HG02840 (cell line): Measurements from ENCODE around the gene RGS7.

Experiments used
- ATAC-seq: cut with Tn5 transposase; IDR thresholded peaks from one replicate; pipeline ENCODE4 v1.9.1; 2021; ENCODE audit warnings: mild to moderate bottlenecking, moderate library complexity, moderate number of reproducible peaks; ENCODE audit not compliant: unreplicated experiment, low FRiP score

Gene RGS7

DNA sequence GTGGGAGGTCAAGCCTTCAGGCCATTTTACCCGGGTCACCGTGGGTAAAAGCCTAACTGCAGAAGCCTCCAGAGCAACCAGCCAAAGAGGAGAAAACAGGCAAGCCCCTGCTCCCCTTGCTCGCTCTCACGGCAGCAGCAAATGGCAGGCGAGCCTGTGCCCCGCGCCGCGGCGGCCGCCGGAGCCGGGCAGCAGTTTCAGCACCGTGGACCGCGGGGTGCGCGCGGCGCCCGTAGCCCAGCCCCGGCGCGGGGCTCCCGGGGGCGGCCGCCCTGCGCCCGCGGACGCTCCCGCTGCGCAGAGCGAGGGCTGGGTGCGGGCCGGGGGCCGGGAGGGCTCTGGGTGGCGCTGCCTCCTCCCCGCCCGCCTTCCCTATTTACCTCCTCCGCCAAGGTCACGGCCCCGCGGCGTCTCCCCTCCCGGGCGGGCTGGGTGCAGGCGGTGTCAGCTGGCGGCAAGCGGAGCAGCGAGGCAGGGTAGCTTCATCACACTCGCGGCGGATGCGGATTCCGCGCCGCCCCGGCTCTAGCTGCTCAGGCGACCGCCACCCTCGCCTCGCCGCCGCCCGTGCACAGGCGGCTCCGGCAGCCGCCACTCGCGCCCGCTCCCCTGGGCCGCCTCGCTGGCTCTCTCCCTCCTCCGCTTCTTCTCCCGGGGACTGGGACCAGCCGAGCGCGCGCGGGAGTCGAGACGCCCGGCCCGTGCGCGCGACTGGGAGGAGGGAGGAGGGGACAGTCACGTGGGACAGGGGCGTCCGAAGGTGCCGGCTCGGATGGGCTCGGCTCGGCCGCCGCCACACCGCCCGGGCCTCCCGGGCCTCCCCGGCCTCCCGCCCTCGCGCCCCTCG lies at the start of gene RGS7:
Gene RGS7 (minus strand): TSS at position 687 of the 847 bp plus-strand sequence.
- ATAC-seq, result no peak

- no peak for ATAC-seq
Measured at GRCh38 chr1:241406421-241406820, 49.4 kb upstream of the RGS7 start.

GRCh38 chr1:241401156-241401555 lies 44.2 kb upstream of the RGS7 start:
- no peak for ATAC-seq

DNA sequence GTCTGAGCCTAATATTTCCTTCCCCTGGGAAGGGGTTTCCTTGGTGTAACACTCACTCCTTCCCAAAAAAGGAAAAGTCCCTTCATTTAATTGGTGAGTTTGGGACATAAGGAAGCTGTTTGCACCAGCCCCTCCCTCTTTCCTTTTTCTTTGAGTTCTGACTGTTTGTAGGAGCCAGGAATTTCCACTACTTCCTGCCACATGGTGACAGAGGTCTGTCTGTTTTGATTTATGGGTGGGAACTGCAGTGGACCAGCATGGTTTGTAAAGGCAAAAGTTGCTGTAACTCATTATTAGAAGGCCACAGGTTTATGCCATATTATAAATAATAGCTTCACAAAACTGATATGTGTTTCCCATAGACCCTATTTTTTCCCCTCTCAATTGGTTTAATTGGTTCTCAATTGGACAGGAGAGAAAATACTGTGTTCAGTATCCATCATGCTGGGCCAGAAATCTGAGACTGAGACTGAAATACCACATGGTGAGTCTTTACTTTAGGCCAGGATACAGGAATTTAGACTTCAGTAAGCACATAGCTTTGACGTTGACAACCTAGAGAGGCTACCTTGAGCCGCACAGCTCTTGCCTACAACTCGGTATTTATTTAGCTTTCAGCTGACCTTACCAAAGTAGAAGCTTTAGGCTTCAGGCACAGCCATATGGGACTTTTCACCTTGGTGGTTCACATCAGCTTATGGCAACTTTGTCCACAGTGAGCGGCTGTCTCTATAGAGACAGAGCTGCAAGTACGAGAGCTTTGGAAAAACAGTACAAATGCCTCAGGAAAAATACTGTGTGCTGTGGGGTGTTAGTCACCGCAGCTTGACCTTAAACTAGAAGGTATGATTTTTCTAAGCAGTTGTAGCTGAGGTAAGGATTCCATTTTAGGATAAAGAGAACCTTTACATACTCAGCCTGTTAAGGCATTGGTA lies 40.0 kb upstream of the RGS7 start:
- no peak for ATAC-seq

DNA sequence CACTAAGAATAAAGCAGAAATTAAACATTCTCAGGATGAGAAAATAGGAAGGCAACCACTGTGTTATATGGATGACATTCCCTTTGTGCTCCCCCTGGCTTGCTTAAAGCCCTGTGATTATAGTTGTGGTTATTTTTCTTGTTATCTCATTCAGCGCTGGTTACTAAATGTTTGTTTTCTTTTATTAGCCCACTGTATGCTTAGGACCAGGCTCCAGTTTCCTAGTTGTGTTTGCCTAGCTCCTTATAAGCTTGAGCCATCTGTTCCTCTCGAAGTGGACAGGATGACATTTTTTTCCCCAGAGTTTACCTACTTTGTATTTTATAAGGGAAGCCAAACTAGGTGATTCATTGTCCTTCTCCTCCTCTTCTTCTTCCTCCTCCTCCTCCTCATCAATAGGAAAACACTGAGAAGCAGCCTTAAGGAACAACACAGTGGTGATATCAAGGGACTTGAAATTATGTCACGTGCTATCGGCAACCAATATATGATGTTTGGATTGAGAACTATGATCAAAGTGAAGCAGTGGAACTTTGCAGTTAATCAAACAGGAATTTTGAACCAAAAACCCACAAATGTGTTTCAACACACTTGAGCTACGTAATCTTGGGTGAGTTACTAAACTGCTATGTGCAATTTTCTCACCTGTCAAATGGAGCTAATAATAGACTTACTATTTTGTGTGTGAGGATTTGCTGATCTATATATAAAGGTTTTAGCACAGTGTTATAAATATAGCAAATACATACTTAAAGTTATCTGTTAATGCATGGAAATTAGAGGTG lies 35.1 kb upstream of the RGS7 start:
- ATAC-seq, result no peak

DNA sequence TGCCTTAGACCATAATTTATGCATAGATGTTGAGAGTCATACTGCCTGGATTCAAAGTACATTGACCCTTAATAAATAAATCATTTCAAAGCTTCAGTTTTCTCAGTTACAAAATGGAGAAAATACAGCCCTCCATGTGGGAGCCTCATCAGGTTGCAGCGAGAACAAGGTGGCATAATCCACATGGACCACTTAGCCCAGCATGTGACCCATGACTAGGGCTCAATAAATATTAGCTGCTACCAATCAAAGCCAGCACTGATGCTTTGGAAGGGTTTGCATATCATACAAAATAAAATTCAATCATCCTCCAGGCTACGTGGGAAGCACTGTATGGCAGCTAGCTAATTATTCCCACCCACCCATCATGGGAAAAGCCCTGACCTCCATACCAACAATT lies 33.5 kb upstream of the RGS7 start:
- ATAC-seq, result no peak

DNA sequence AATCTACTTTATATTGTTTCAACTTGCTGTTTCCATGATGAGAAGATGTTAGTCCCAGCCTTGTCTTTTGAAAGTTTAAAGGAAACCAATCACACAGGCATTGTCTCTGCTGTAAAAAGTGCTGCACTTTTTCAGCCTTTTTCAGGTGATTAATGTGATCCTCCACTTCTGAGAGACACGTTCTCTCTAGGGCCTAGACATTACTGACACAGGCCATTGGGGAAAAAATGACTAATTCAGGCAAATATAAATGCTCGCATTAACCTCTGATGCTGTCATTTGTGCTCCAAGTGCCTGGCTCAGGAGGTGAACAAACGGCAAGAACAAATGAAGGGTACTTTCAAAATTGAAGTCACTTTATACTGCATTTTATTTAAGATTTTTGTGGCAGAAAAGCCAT lies 32.4 kb upstream of the RGS7 start:
- ATAC-seq, result no peak

DNA sequence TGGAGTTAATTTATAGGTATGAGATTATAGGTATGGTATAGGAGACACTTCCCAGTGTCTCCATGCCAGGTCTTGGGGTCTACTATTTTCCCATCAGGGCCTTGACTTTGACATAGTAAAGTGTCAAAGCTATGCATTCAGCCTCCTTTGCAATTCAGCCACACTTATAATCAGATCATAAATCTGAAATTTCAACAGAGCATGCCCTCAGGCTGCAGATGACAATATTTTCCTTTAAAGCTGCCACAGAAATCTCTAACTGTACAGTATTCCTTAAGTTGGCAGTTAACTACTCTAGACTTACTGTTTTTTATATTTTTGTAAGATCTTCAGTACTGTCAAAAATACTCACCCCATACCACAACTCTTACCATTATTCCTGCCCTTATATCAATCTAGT lies 30.2 kb upstream of the RGS7 start:
- ATAC-seq, result no peak

- no peak for ATAC-seq
Measured at GRCh38 chr1:241376701-241377100, 19.7 kb upstream of the RGS7 start.

GRCh38 chr1:241375886-241376285 lies 18.9 kb upstream of the RGS7 start:
- ATAC-seq, result no peak

DNA sequence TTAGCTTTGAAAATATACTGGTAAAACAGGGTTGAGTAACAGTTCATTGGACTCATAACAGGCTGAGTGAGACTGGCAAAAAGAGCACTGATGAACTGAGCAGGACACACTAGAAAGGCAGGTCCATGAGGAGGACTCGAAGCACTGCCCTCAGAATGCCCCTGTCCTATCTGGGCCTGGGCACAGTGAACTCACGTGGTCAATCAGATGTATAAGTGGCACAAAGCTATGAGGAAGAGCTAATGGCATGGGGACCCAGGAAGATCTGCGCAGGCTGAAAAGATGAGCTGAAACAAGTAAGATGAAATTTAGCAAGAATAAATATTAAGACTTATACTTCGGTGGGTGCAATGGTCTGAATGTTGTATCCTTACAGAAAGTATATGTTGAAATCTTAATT lies 9.2 kb upstream of the RGS7 start:
- ATAC-seq, result no peak

GRCh38 chr1:241362350-241362749 lies 5.3 kb upstream of the RGS7 start:
- ATAC-seq, result no peak

GRCh38 chr1:241357366-241358340 lies 648 bp upstream of the RGS7 start:
- no peak for ATAC-seq

DNA sequence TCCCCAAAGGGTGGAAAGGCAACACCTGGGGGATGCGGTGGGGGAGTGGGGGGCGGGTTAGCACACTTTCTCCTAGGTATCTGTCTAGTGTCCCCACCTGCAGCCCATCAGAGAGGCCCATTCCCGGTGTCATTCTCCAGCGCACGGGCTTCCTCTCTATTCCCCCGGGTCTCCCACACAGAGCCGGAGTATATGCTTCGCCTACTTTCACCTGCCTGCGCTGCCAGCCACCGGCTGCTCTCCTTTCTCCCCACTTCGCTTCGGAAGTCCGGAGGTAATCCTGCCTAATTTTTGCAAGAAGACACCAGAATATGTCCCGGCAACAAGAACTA lies 852 bp downstream of the RGS7 start:
- ATAC-seq, result no peak

DNA sequence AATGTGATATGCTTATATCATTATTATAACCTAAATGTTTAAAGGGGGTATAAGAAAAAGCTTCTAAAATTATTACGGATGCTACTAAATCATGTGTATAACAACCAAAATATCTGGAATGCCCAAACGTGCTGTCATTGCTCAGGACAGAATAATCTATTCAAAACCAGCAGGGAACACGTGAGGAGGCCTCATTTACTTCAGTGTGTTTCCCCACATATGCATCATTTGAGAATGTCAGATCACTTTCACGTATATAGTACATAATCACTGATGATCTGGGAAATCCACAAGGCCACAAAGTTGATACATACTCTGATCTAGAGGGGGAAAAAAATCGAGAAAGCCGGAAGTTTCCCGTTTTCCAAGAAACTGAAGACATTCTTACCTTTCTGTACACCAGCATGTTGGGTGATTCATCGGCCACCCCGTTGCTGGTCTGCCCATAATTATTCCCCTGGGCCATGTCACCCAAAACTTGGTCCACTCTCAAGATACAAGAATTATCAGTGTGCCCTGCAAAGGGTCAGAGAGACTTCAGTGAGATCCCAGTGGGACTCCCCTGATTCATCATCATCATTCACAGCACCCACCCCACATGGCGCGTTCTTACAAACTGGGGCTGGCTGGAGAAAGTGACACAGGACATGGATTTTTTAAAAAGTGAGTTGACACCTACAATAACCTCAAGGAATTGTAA lies 1.5 kb downstream of the RGS7 start:
- no peak for ATAC-seq

DNA sequence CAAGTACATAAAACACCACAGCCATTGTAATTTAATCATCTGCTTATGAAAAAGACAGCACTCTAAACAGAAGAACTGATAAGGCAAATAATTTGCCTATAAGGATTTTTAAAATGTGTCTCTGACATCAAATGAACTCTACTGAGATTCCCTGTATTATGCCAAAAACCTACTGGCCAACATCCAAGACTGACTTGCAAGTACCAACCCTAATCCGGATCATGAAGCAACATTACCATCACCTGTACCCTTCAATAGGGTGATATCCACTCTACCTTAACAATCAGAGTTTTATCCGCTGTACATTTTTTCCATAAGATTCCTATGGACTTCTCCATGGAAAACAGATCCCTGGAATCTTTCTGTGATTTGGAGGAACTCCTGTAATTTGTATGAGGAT lies 4.6 kb downstream of the RGS7 start:
- no peak for ATAC-seq

- ATAC-seq, result no peak
Measured at GRCh38 chr1:241351841-241352240, 5.2 kb downstream of the RGS7 start.

DNA sequence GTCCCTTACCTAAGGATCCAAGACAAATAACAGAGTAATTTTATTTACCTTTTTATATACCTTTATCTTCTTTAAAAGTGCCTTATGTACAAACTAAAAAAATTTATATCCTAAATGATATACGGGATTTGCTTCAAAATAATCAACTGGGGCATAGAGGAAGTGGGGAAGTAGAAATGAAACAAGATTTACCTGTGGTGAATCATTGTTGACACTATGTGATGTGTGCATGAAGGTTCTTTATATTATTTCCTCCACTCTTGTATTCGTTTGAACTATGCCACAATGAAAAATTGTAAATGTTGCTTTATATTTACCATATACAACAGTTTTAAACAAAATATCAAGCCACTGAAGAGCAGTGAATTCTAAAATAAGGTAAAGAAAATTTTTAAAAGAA lies 13.0 kb downstream of the RGS7 start:
- no peak for ATAC-seq

DNA sequence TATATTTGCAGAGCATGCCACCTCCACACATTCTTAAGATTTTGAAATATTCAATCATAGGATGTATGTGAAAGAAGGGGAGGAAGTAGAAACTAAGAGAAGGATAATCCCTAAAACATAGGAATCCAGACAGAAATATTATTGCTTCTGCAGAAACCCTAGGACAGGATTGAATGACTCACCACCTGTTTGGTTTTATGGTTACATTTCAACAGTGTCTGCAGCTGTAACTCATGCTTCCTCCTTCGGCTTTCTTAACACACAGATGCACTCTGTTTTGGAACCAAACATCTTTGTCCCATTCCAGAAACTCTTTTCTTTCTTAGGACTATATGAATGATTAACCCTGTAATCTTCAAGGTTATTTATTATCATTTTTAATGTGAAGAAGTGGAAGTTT lies 20.7 kb downstream of the RGS7 start:
- ATAC-seq, result no peak
